ENCODE data around the gene PCDH15.

GRCh38 chr10:53754596-53755250 is 1046.3 kb downstream of the PCDH15 start:
- TF ChIP-seq CTCF (conservative IDR thresholded peaks at IDR 0.05; ENCODE audit: low read length), result no peak
- no peak for TF ChIP-seq EZH2phosphoT487 (IDR thresholded peaks at IDR 0.05; ENCODE audit: borderline replicate concordance, low read depth, low read length)

All from OCI-LY7 (cell line).